HG03457 (cell line): Measurements from ENCODE around the gene SERPINE3.

Experiments used
- ATAC-seq: cut with Tn5 transposase; IDR thresholded peaks from one replicate; pipeline ENCODE4 v1.9.1; 2021; ENCODE audit warnings: moderate number of reproducible peaks; ENCODE audit not compliant: unreplicated experiment

Gene SERPINE3

GRCh38 chr13:51339354-51339753, at the start of gene SERPINE3:
TSS of gene SERPINE3 (plus strand) at chr13:51339691. CDS start at chr13:51341092, 1,401 bp downstream.
- no peak for ATAC-seq

GRCh38 chr13:51291341-51291740, 48.1 kb upstream of the SERPINE3 start:
- ATAC-seq, result no peak

GRCh38 chr13:51292000-51292565, 47.4 kb upstream of the SERPINE3 start:
- no peak for ATAC-seq

GRCh38 chr13:51297556-51297955, 41.9 kb upstream of the SERPINE3 start:
- no peak for ATAC-seq

- ATAC-seq, result no peak
Measured at GRCh38 chr13:51298812-51299211, 40.7 kb upstream of the SERPINE3 start.

GRCh38 chr13:51303063-51303552, 36.4 kb upstream of the SERPINE3 start:
- ATAC-seq, result no peak

GRCh38 chr13:51303882-51304281, 35.6 kb upstream of the SERPINE3 start:
- no peak for ATAC-seq

GRCh38 chr13:51305271-51305967, 34.1 kb upstream of the SERPINE3 start:
- no peak for ATAC-seq

- no peak for ATAC-seq
Measured at GRCh38 chr13:51308781-51309180, 30.7 kb upstream of the SERPINE3 start.

GRCh38 chr13:51311231-51311630, 28.3 kb upstream of the SERPINE3 start:
- no peak for ATAC-seq

GRCh38 chr13:51311957-51312520, 27.5 kb upstream of the SERPINE3 start:
- ATAC-seq, result no peak

- no peak for ATAC-seq
Measured at GRCh38 chr13:51313619-51314018, 25.9 kb upstream of the SERPINE3 start.

- ATAC-seq, result no peak
Measured at GRCh38 chr13:51317262-51317661, 22.2 kb upstream of the SERPINE3 start.

GRCh38 chr13:51318015-51318414, 21.5 kb upstream of the SERPINE3 start:
- no peak for ATAC-seq

- no peak for ATAC-seq
Measured at GRCh38 chr13:51318876-51319275, 20.6 kb upstream of the SERPINE3 start.

- ATAC-seq, result no peak
Measured at GRCh38 chr13:51321836-51322235, 17.7 kb upstream of the SERPINE3 start.

- no peak for ATAC-seq
Measured at GRCh38 chr13:51322826-51323225, 16.7 kb upstream of the SERPINE3 start.

- no peak for ATAC-seq
Measured at GRCh38 chr13:51323824-51324511, 15.5 kb upstream of the SERPINE3 start.

GRCh38 chr13:51324714-51325420, 14.6 kb upstream of the SERPINE3 start:
- ATAC-seq, result no peak

GRCh38 chr13:51325837-51326236, 13.7 kb upstream of the SERPINE3 start:
- ATAC-seq, result no peak

- ATAC-seq, result no peak
Measured at GRCh38 chr13:51326777-51327176, 12.7 kb upstream of the SERPINE3 start.
